T-cell (primary cell): ENCODE results near the gene ARHGAP28. TPM values are rescaled to one million over a fixed set of nuclear protein-coding genes. Genes with fewer than 3 reads are reported as not detected.

ENCODE experiments used
- ATAC-seq, 4 experiments: fragments of 200-7000 bp in 3 of 4; fragments of 150-1000 bp in 1 of 4; cut with Tn5 transposase; replicated peaks in 1 of 4; 1 replicate in 3 of 4; 2 replicates in 1 of 4; pipeline ENCODE4 v1.10.0; 2021; ENCODE audit warnings: moderate library complexity in 3 of 4, mild to moderate bottlenecking in 2 of 4, moderate number of reproducible peaks in 1 of 4
- CTCF ChIA-PET, 2 donors: fragments of 300-600 bp; sonication (Branson Sonifier 250); formaldehyde crosslinking; loops; one replicate each; lab custom pipeline; 2022; ENCODE audit warnings: antibody characterized with exemption in 2 of 2; lab: Charles Lee
- POLR2A ChIA-PET, 2 donors: fragments of 300-600 bp; sonication (Branson Sonifier 250); formaldehyde crosslinking; loops; one replicate each; lab custom pipeline; 2022; ENCODE audit warnings: antibody characterized with exemption in 2 of 2; lab: Charles Lee
- DNase-seq, 35 experiments: peaks; one replicate each; pipeline versions ENCODE4 v3.0.0 to v3.0.0-alpha.2; 2013 to 2023
- H3K27ac ChIP-seq: one replicate; pipeline ENCODE4 v1.5.1; 2013; ENCODE audit warnings: low read length
- H3K27me3 ChIP-seq, 2 experiments: replicated peaks in 1 of 2; 1 replicate in 1 of 2; 2 replicates in 1 of 2; pipeline versions ENCODE4 v1.6.1 to v1.7.0; 2013; ENCODE audit warnings: low read length in 1 of 2, mixed read lengths in 1 of 2; ENCODE audit not compliant: control insufficient read depth in 2 of 2, insufficient read depth in 2 of 2; ENCODE audit errors: extremely low read depth in 1 of 2
- H3K36me3 ChIP-seq, 2 donors: 1 replicate in 1 of 2; 2 replicates in 1 of 2; pipeline versions ENCODE4 v1.6.1 to v1.7.0; 2013; ENCODE audit warnings: low read length in 1 of 2; ENCODE audit not compliant: control insufficient read depth in 2 of 2, insufficient read depth in 1 of 2; ENCODE audit errors: extremely low read depth in 1 of 2
- H3K4me1 ChIP-seq, 2 experiments: 1 replicate in 1 of 2; 2 replicates in 1 of 2; pipeline versions ENCODE4 v1.6.1 to v1.7.0; 2013; ENCODE audit warnings: low read length in 2 of 2, mixed read lengths in 1 of 2; ENCODE audit not compliant: insufficient read depth in 2 of 2, control insufficient read depth in 1 of 2; ENCODE audit errors: extremely low read depth in 1 of 2
- H3K4me3 ChIP-seq, 2 donors: 1 replicate in 1 of 2; 2 replicates in 1 of 2; pipeline versions ENCODE4 v1.5.1 to v1.7.0; 2013; ENCODE audit warnings: mild to moderate bottlenecking in 2 of 2, low read length in 1 of 2, moderate library complexity in 1 of 2; ENCODE audit not compliant: control insufficient read depth in 1 of 2; ENCODE audit errors: extremely low read depth in 1 of 2
- H3K9me3 ChIP-seq: 2 replicates; pipeline ENCODE4 v1.7.0; 2013
- H3K27ac Mint-ChIP-seq, 2 donors: one replicate each; pipeline ENCODE4 v1.8.0; 2020 to 2021; ENCODE audit warnings: mild to moderate bottlenecking in 2 of 2, mixed read lengths in 2 of 2
- H3K27me3 Mint-ChIP-seq, 2 donors: one replicate each; pipeline ENCODE4 v1.8.0; 2021 to 2022; ENCODE audit warnings: mixed read lengths in 2 of 2
- H3K36me3 Mint-ChIP-seq: one replicate; pipeline ENCODE4 v1.8.0; 2021; ENCODE audit warnings: mixed read lengths
- H3K4me1 Mint-ChIP-seq, 3 donors: one replicate each; pipeline ENCODE4 v1.8.0; 2020 to 2022; ENCODE audit warnings: mixed read lengths in 3 of 3, mild to moderate bottlenecking in 1 of 3
- H3K4me3 Mint-ChIP-seq, 3 donors: one replicate each; pipeline ENCODE4 v1.8.0; 2020 to 2022; ENCODE audit warnings: mild to moderate bottlenecking in 3 of 3, mixed read lengths in 3 of 3, moderate library complexity in 3 of 3
- H3K9me3 Mint-ChIP-seq, 3 donors: one replicate each; pipeline ENCODE4 v1.8.0; 2020 to 2022; ENCODE audit warnings: mixed read lengths in 3 of 3
- WGBS: methylation state at CpG from one replicate; pipeline ENCODE4 v1.1.5; 2013; ENCODE audit warnings: missing lambda C conversion rate; ENCODE audit not compliant: insufficient coverage; 5-methylcytosine and 5-hydroxymethylcytosine counted together
- total RNA-seq, 35 experiments: library from RNA in 6 of 35; stranded (reverse) in 6 of 35; fragments of 120-200 nt in 1 of 35; gene quantifications; one replicate each; pipeline versions ENCODE4 v1.2.1 to v1.2.4 and lab custom pipeline; 2013 to 2026

The ARHGAP28 gene
- total RNA-seq, 5 donors from 2014 or later (not counting 1 experiment from before 2014, with no cell fraction given), result 0.29 TPM; not detected in 4

GRCh38 chr18:6741232-6741663, 11.7 kb downstream of the ARHGAP28 start:
- H3K36me3 ChIP-seq, result no peaks in the 10 kb centered on the region
- POLR2A ChIA-PET, result no interaction called here
- Mint-ChIP-seq H3K27me3 (no peaks in the 10 kb centered on the region), H3K4me1 (no peaks in the 10 kb centered on the region), H3K4me3 (no peak overlapping the region), H3K27ac (no peak overlapping the region), H3K36me3 (no peaks in the 10 kb centered on the region), H3K9me3 (peaks cover 0 to 4% (median 0%) of the 10 kb centered on the region in 3 donors)
- no peaks in the 10 kb centered on the region for H3K4me1 ChIP-seq
- no peaks in the 10 kb centered on the region for H3K9me3 ChIP-seq
- DNase-seq, result no peak
- no peak overlapping the region for H3K27ac ChIP-seq
- H3K27me3 ChIP-seq, result no peaks in the 10 kb centered on the region
- ATAC-seq, result no peak
- WGBS, result no CpG with 5 or more reads among the region's 2 CpGs
- CTCF ChIA-PET, result interaction anchor here in 1 of 2 donors (0.6 kb wide), 1 partner anchor 528 kb away, joined by 5 read pairs; no protein-coding TSS in a partner anchor
- no peak overlapping the region for H3K4me3 ChIP-seq

- Histone ChIP-seq H3K4me1 (no peaks in the 10 kb centered on the region), H3K27me3 (no peaks in the 10 kb centered on the region), H3K27ac (no peak overlapping the region), H3K36me3 (no peaks in the 10 kb centered on the region), H3K4me3 (no peak overlapping the region), H3K9me3 (no peaks in the 10 kb centered on the region)
- no peaks in the 10 kb centered on the region for H3K36me3 Mint-ChIP-seq
- ChIA-PET POLR2A (no interaction called here), CTCF (interaction anchor here in 1 of 2 donors (0.6 kb wide), 1 partner anchor 527 kb away, joined by 5 read pairs; no protein-coding TSS in a partner anchor)
- no peak for ATAC-seq
- H3K4me1 Mint-ChIP-seq, result no peaks in the 10 kb centered on the region
- WGBS, result no CpG with 5 or more reads among the region's 2 CpGs
- no peak overlapping the region for H3K4me3 Mint-ChIP-seq
- H3K27ac Mint-ChIP-seq, result no peak overlapping the region
- no peak for DNase-seq
- no peaks in the 10 kb centered on the region for H3K27me3 Mint-ChIP-seq
- peaks cover 3 to 4% (median 3%) of the 10 kb centered on the region in 3 donors for H3K9me3 Mint-ChIP-seq
Measured at GRCh38 chr18:6741786-6742185, 12.3 kb downstream of the ARHGAP28 start.

- CTCF ChIA-PET, result no interaction called here
- Mint-ChIP-seq H3K4me1 (no peaks in the 10 kb centered on the region), H3K9me3 (peaks cover 3 to 7% (median 6%) of the 10 kb centered on the region in 3 donors), H3K4me3 (no peak overlapping the region), H3K27me3 (no peaks in the 10 kb centered on the region), H3K36me3 (no peaks in the 10 kb centered on the region), H3K27ac (no peak overlapping the region)
- Histone ChIP-seq H3K4me1 (no peaks in the 10 kb centered on the region), H3K9me3 (no peaks in the 10 kb centered on the region), H3K27me3 (no peaks in the 10 kb centered on the region), H3K27ac (no peak overlapping the region), H3K36me3 (no peaks in the 10 kb centered on the region), H3K4me3 (no peak overlapping the region)
- WGBS, result 57% methylated on average over 5 of the region's 5 CpGs
- DNase-seq (no peak), ATAC-seq (no peak)
- POLR2A ChIA-PET, result no interaction called here
Measured at GRCh38 chr18:6743999-6744398, 14.5 kb downstream of the ARHGAP28 start.

GRCh38 chr18:6744816-6745455, 15.4 kb downstream of the ARHGAP28 start:
- ChIA-PET CTCF (no interaction called here), POLR2A (no interaction called here)
- no peak overlapping the region for H3K27ac ChIP-seq
- Mint-ChIP-seq H3K4me1 (no peaks in the 10 kb centered on the region), H3K27ac (no peak overlapping the region), H3K9me3 (peaks cover 3 to 7% (median 7%) of the 10 kb centered on the region in 3 donors), H3K27me3 (no peaks in the 10 kb centered on the region), H3K36me3 (no peaks in the 10 kb centered on the region), H3K4me3 (no peak overlapping the region)
- no peak for ATAC-seq
- WGBS, result no CpG with 5 or more reads among the region's 1 CpG
- H3K27me3 ChIP-seq, result no peaks in the 10 kb centered on the region
- DNase-seq, result no peak
- H3K4me3 ChIP-seq, result no peak overlapping the region
- no peaks in the 10 kb centered on the region for H3K4me1 ChIP-seq
- H3K9me3 ChIP-seq, result no peaks in the 10 kb centered on the region
- H3K36me3 ChIP-seq, result no peaks in the 10 kb centered on the region

- H3K27me3 Mint-ChIP-seq, result no peaks in the 10 kb centered on the region
- no peak overlapping the region for H3K27ac Mint-ChIP-seq
- POLR2A ChIA-PET, result no interaction called here
- ATAC-seq (no peak), DNase-seq (no peak)
- H3K9me3 Mint-ChIP-seq, result peaks cover 6 to 7% (median 7%) of the 10 kb centered on the region in 3 donors
- Histone ChIP-seq H3K36me3 (no peaks in the 10 kb centered on the region), H3K27ac (no peak overlapping the region), H3K9me3 (no peaks in the 10 kb centered on the region), H3K4me1 (no peaks in the 10 kb centered on the region), H3K4me3 (no peak overlapping the region), H3K27me3 (no peaks in the 10 kb centered on the region)
- H3K4me3 Mint-ChIP-seq, result no peak overlapping the region
- WGBS, result 49% methylated on average over 2 of the region's 5 CpGs
- CTCF ChIA-PET, result no interaction called here
- no peaks in the 10 kb centered on the region for H3K4me1 Mint-ChIP-seq
- H3K36me3 Mint-ChIP-seq, result no peaks in the 10 kb centered on the region
Measured at GRCh38 chr18:6745504-6746031, 16.1 kb downstream of the ARHGAP28 start.

GRCh38 chr18:6746386-6746960, 17.0 kb downstream of the ARHGAP28 start:
- Histone ChIP-seq H3K27ac (no peak overlapping the region), H3K9me3 (no peaks in the 10 kb centered on the region), H3K4me1 (no peaks in the 10 kb centered on the region), H3K4me3 (no peak overlapping the region), H3K27me3 (no peaks in the 10 kb centered on the region), H3K36me3 (no peaks in the 10 kb centered on the region)
- no peaks in the 10 kb centered on the region for H3K4me1 Mint-ChIP-seq
- WGBS, result 100% methylated on average over 1 of the region's 2 CpGs
- ATAC-seq (no peak), DNase-seq (no peak)
- H3K36me3 Mint-ChIP-seq, result no peaks in the 10 kb centered on the region
- ChIA-PET CTCF (no interaction called here), POLR2A (no interaction called here)
- no peak overlapping the region for H3K27ac Mint-ChIP-seq
- H3K27me3 Mint-ChIP-seq, result no peaks in the 10 kb centered on the region
- no peak overlapping the region for H3K4me3 Mint-ChIP-seq
- H3K9me3 Mint-ChIP-seq, result peaks cover 7 to 11% (median 10%) of the 10 kb centered on the region in 3 donors
